D721Med (cell line): Measurements from ENCODE around the gene ZNF862.

Experiments
- DNase-seq: peaks from one replicate; pipeline ENCODE4 v3.0.0; 2011; ENCODE audit warnings: low spot score; ENCODE audit not compliant: insufficient read length
- FAIRE-seq: peaks from 2 replicates; lab custom pipeline; 2011; peaks lifted over from hg19 to GRCh38; lab: Jason Lieb, UNC
- CTCF ChIP-seq: IDR thresholded peaks from 2 replicates; pipeline ENCODE4 v1.5.1; 2012; ENCODE audit warnings: mild to moderate bottlenecking, control low read depth; ENCODE audit not compliant: insufficient read depth; ENCODE audit errors: missing control alignments

The ZNF862 gene

GRCh38 chr7:149851449-149851848 lies 13.3 kb downstream of the ZNF862 start:
- FAIRE-seq = no peak

GRCh38 chr7:149853157-149853556 lies 15.0 kb downstream of the ZNF862 start:
- DNase-seq (no peak), FAIRE-seq (no peak)
- TF ChIP-seq CTCF = no peak

More at GRCh38 chr7:149851449-149851848, 13.3 kb downstream of the ZNF862 start:
- no peak for TF ChIP-seq CTCF
- no peak for DNase-seq

- peak; percentile 78 for DNase-seq
- FAIRE-seq = no peak
- TF ChIP-seq CTCF = no peak
Measured at GRCh38 chr7:149854611-149855360, 16.6 kb downstream of the ZNF862 start.

GRCh38 chr7:149855361-149856305 lies 17.5 kb downstream of the ZNF862 start:
- TF ChIP-seq CTCF = no peak
- FAIRE-seq (no peak), DNase-seq (no peak)

GRCh38 chr7:149856583-149856982 lies 18.4 kb downstream of the ZNF862 start:
- TF ChIP-seq CTCF = no peak
- DNase-seq (no peak), FAIRE-seq (no peak)

GRCh38 chr7:149859369-149859768 lies 21.2 kb downstream of the ZNF862 start:
- DNase-seq (no peak), FAIRE-seq (no peak)
- TF ChIP-seq CTCF = no peak
